ENCODE measurements around the gene CLNS1A. TPM values are rescaled to one million over a fixed set of nuclear protein-coding genes. Genes with fewer than 3 reads are reported as not detected.

The CLNS1A gene
- total RNA-seq, 1 experiment from 2014 or later = 151 TPM

GRCh38 chr11:77668760-77669159 lies 31.2 kb upstream of the CLNS1A start:
- TF ChIP-seq POLR2AphosphoS5 (IDR thresholded peaks at IDR 0.05; ENCODE audit: low read depth, low read length) (no peak), TCF7L2 (IDR thresholded peaks at IDR 0.05; ENCODE audit: borderline replicate concordance, extremely low read depth, insufficient read depth, insufficient read length) (no peak), ZNF274 (IDR thresholded peaks at IDR 0.05; ENCODE audit: low read depth, low read length) (no peak), CBX3 (IDR thresholded peaks at IDR 0.05; ENCODE audit: low read depth) (no peak), EGR1 (IDR thresholded peaks at IDR 0.05; ENCODE audit: low read depth) (no peak), FOSL1 (IDR thresholded peaks at IDR 0.05; ENCODE audit: low read depth) (no peak), SIN3A (IDR thresholded peaks at IDR 0.05; ENCODE audit: low read depth) (no peak), SRF (IDR thresholded peaks at IDR 0.05; ENCODE audit: low read depth) (no peak), CEBPB (IDR thresholded peaks at IDR 0.05; ENCODE audit: low read depth) (no peak), CTCF (IDR thresholded peaks at IDR 0.05 in 2 of 3, conservative IDR thresholded peaks at IDR 0.05 in 1 of 3; ENCODE audit: borderline replicate concordance in 1 of 3, insufficient read depth in 1 of 3, low read depth in 2 of 3, low read length in 2 of 3) (no peak), YY1 (IDR thresholded peaks at IDR 0.05; ENCODE audit: extremely low read depth, insufficient replicate concordance, low read depth, low read length) (no peak)
- TF ChIP-seq, protein P1, sequence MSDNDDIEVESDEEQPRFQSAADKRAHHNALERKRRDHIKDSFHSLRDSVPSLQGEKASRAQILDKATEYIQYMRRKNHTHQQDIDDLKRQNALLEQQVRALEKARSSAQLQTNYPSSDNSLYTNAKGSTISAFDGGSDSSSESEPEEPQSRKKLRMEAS (IDR thresholded peaks at IDR 0.05) = no peak
- TF ChIP-seq, protein P2, sequence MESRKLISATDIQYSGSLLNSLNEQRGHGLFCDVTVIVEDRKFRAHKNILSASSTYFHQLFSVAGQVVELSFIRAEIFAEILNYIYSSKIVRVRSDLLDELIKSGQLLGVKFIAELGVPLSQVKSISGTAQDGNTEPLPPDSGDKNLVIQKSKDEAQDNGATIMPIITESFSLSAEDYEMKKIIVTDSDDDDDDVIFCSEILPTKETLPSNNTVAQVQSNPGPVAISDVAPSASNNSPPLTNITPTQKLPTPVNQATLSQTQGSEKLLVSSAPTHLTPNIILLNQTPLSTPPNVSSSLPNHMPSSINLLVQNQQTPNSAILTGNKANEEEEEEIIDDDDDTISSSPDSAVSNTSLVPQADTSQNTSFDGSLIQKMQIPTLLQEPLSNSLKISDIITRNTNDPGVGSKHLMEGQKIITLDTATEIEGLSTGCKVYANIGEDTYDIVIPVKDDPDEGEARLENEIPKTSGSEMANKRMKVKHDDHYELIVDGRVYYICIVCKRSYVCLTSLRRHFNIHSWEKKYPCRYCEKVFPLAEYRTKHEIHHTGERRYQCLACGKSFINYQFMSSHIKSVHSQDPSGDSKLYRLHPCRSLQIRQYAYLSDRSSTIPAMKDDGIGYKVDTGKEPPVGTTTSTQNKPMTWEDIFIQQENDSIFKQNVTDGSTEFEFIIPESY (IDR thresholded peaks at IDR 0.05; ENCODE audit: extremely low read depth, insufficient replicate concordance, low read length) = no peak
- no peaks in the 10 kb centered on the region for H3K9me2 ChIP-seq (ENCODE audit: insufficient read depth)
- ChIA-PET RAD21 (ENCODE audit: low non-redundant PET in 1 of 2, low total read pairs in 2 of 2, uncharacterized antibody in 2 of 2, unreplicated experiment in 2 of 2) (no interaction called here), POLR2A (no interaction called here), CTCF (no interaction called here)
- no peaks in the 10 kb centered on the region for H3K4me1 ChIP-seq (ENCODE audit: control insufficient read depth in 1 of 2, insufficient read depth in 2 of 2, low read length in 2 of 2)
- H4K20me1 ChIP-seq (ENCODE audit: insufficient read depth) = no peaks in the 10 kb centered on the region
- H3K9ac ChIP-seq (ENCODE audit: low read length) = no peak overlapping the region
- H3K4me3 ChIP-seq (replicated peaks in 1 of 2; ENCODE audit: low read depth in 1 of 2, low read length in 2 of 2) = no peak overlapping the region
- H3K36me3 ChIP-seq (ENCODE audit: control insufficient read depth in 1 of 2, insufficient read depth in 2 of 2, low read length in 2 of 2) = peaks cover 5 to 28% of the 10 kb centered on the region in 2 experiments; a peak in 2 of 4 replicates
- no peak overlapping the region for H3K27ac ChIP-seq (ENCODE audit: low read depth, low read length)
- no peak overlapping the region for H2AFZ ChIP-seq (ENCODE audit: low read depth, low read length, poor library complexity, severe bottlenecking)
- no peaks in the 10 kb centered on the region for H3K9me3 ChIP-seq (ENCODE audit: control insufficient read depth in 1 of 2, insufficient read depth in 1 of 2, low read depth in 1 of 2, low read length in 2 of 2)
- no peaks in the 10 kb centered on the region for H3K79me2 ChIP-seq (ENCODE audit: insufficient read depth, low read length)
- ATAC-seq = no peak
- intact Hi-C loops (cut with micrococcal nuclease) = no loop called here
- DNase-seq (ENCODE audit: low read depth, low spot score) = no peak
- no peak overlapping the region for H3K4me2 ChIP-seq (ENCODE audit: low read length)
- no TSS peak for BruUV-seq (replicated peaks)
- no peaks in the 10 kb centered on the region for H3K27me3 ChIP-seq (ENCODE audit: insufficient read depth, low read length)

Data from HCT116 (cell line).